Adrenal gland (tissue), 12 donors: ENCODE measurements around the gene KCNK7. TPM values are rescaled to one million over a fixed set of nuclear protein-coding genes. Genes with fewer than 3 reads are reported as not detected.

Experiments
- DNase-seq, 7 donors: peaks; one replicate each; pipeline ENCODE4 v3.0.0-alpha.2; 2019 to 2020
- H3K27ac ChIP-seq, 5 donors: fragments of 200-600 bp; sonication (generic) in 4 of 5; 1 replicate in 3 of 5; 2 replicates in 2 of 5; pipeline versions ENCODE4 v1.5.1 to v1.8.0; 2016 to 2020; ENCODE audit warnings: mild to moderate bottlenecking in 1 of 5
- H3K27me3 ChIP-seq: fragments of 200-600 bp; 2 replicates; pipeline ENCODE4 v1.8.0; 2021
- H3K36me3 ChIP-seq, 2 donors: fragments of 200-600 bp; replicated peaks in 1 of 2; 1 replicate in 1 of 2; 2 replicates in 1 of 2; pipeline versions ENCODE4 v1.5.1 to v1.8.0; 2018 to 2022
- H3K4me1 ChIP-seq, 2 donors: fragments of 200-600 bp; replicated peaks in 1 of 2; 1 replicate in 1 of 2; 2 replicates in 1 of 2; pipeline versions ENCODE4 v1.5.1 to v1.8.0; 2018 to 2021
- H3K4me3 ChIP-seq, 4 donors: fragments of 200-600 bp; sonication (generic) in 3 of 4; one replicate each; pipeline ENCODE4 v1.5.1; 2016 to 2018
- H3K9me3 ChIP-seq, 3 donors: fragments of 200-600 bp; sonication (generic) in 1 of 3; replicated peaks in 1 of 3; 1 replicate in 2 of 3; 2 replicates in 1 of 3; pipeline versions ENCODE4 v1.5.1 to v1.8.0; 2016 to 2021
- CTCF ChIP-seq, 6 experiments: fragments of 450-650 bp in 4 of 6; fragments of 200-600 bp in 2 of 6; sonication (generic) in 1 of 6; IDR thresholded peaks; 1 replicate in 5 of 6; 2 replicates in 1 of 6; pipeline versions ENCODE4 v1.5.1 to v1.8.0; 2016 to 2021; ENCODE audit warnings: antibody characterized with exemption in 6 of 6, mild to moderate bottlenecking in 2 of 6, moderate library complexity in 1 of 6
- POLR2A ChIP-seq, 2 donors: fragments of 450-650 bp; IDR thresholded peaks; one replicate each; pipeline ENCODE4 v1.6.1; 2017; ENCODE audit warnings: antibody characterized with exemption in 2 of 2, mild to moderate bottlenecking in 2 of 2, moderate library complexity in 1 of 2
- WGBS, 4 donors: extraction: QIAGEN DNeasy Blood & Tissue Kit in 2 of 4; methylation state at CpG; one replicate each; pipeline versions ENCODE4 v1.1.5 to v1.1.7; 2013 to 2017; 5-methylcytosine and 5-hydroxymethylcytosine counted together
- intact Hi-C, 2 donors: fragments of 100-400 bp; cut with DNase I; formaldehyde crosslinking; loops; one replicate each; pipeline versions ENCODE4 v1.14.1 to v1.15.0; 2022 to 2023
- polyA plus RNA-seq, 3 donors: library from polyadenylated mRNA; stranded (reverse); fragments of 200-250 nt in 2 of 3; fragments of 350-450 nt in 1 of 3; fragmentation: Illumina TruSeq in 1 of 3; extraction: RNeasy Lipid Tissue Mini Kit (QIAGEN cat#74804) in 1 of 3; gene quantifications; one replicate each; pipeline ENCODE4 v1.2.3, GENCODE V29; 2013 to 2014
- total RNA-seq, 9 donors: library from RNA; depleted of rRNA in 4 of 9; stranded (reverse); fragments of >200 nt in 4 of 9; fragments of 120-200 nt in 1 of 9; fragmentation: NEBNext Ultra II Directional in 1 of 9; extraction: Animal tissue kit (Norgen Biotek cat#: 25700) in 1 of 9; gene quantifications; one replicate each; pipeline versions ENCODE4 v1.1.0 to v1.2.4, GENCODE V29; 2013 to 2023
- donor health status: healthy with polysubstance abuse.
- donor health status: Bipolar disorder and iron deficiency.
- donor health status: DM: yes; HTN: yes; CAD: no.
- donor health status: DM: no; HTN: no; CAD: no.
- donor health status: DM: no; HTN: no; CAD: no.
- donor health status: DM: yes; HTN: yes; CAD: no.

KCNK7 gene
- total and polyA plus RNA-seq, 12 donors, result 0.06 to 12.5 (median 0.57) TPM; not detected in 5

GRCh38 chr11:65581928-65582327, 13.7 kb downstream of the KCNK7 start:
- WGBS, 4 donors, result 81 to 89% (median 88%) methylated on average over 1 to 3 of the region's 3 CpGs
- intact Hi-C loops, result no loop called here
- H3K27ac ChIP-seq, result no peak overlapping the region
- peaks cover 0 to 27% of the 10 kb centered on the region in 2 donors for H3K36me3 ChIP-seq
- H3K27me3 ChIP-seq, result no peaks in the 10 kb centered on the region
- TF ChIP-seq POLR2A (IDR thresholded peaks at IDR 0.05) (no peak), CTCF (IDR thresholded peaks at IDR 0.05) (no peak)
- H3K4me3 ChIP-seq, result no peak overlapping the region
- peaks cover 3 to 28% of the 10 kb centered on the region in 2 donors for H3K4me1 ChIP-seq
- H3K9me3 ChIP-seq, result no peaks in the 10 kb centered on the region
- no peak for DNase-seq

GRCh38 chr11:65580756-65581155, 14.8 kb downstream of the KCNK7 start:
- no peaks in the 10 kb centered on the region for H3K9me3 ChIP-seq
- no peak overlapping the region for H3K4me3 ChIP-seq
- H3K36me3 ChIP-seq, result peaks cover 0 to 27% of the 10 kb centered on the region in 2 donors
- H3K27me3 ChIP-seq, result no peaks in the 10 kb centered on the region
- no peak for TF ChIP-seq CTCF (IDR thresholded peaks at IDR 0.05)
- no peak for TF ChIP-seq POLR2A (IDR thresholded peaks at IDR 0.05)
- peaks cover 6 to 24% of the 10 kb centered on the region in 2 donors for H3K4me1 ChIP-seq
- intact Hi-C loops, result no loop called here
- no peak for DNase-seq
- WGBS, 4 donors, result 85 to 97% (median 95%) methylated on average over 7 to 8 of the region's 8 CpGs
- no peak overlapping the region for H3K27ac ChIP-seq

GRCh38 chr11:65580031-65580692, 15.4 kb downstream of the KCNK7 start:
- 80 to 95% (median 93%) methylated on average over 8 to 19 of the region's 19 CpGs for WGBS, 4 donors
- TF ChIP-seq POLR2A (IDR thresholded peaks at IDR 0.05) (no peak), CTCF (IDR thresholded peaks at IDR 0.05) (no peak)
- DNase-seq, result no peak
- H3K36me3 ChIP-seq, result peaks cover 0 to 27% of the 10 kb centered on the region in 2 donors
- no peak overlapping the region for H3K4me3 ChIP-seq
- intact Hi-C loops, result no loop called here
- H3K9me3 ChIP-seq, result no peaks in the 10 kb centered on the region
- H3K27ac ChIP-seq, result no peak overlapping the region
- no peaks in the 10 kb centered on the region for H3K27me3 ChIP-seq
- H3K4me1 ChIP-seq, result peaks cover 6 to 24% of the 10 kb centered on the region in 2 donors

GRCh38 chr11:65579291-65579690, 16.3 kb downstream of the KCNK7 start:
- intact Hi-C loops, result no loop called here
- TF ChIP-seq POLR2A (IDR thresholded peaks at IDR 0.05) (no peak), CTCF (IDR thresholded peaks at IDR 0.05) (no peak)
- DNase-seq, result no peak
- no peaks in the 10 kb centered on the region for H3K9me3 ChIP-seq
- peaks cover 0 to 27% of the 10 kb centered on the region in 2 donors for H3K36me3 ChIP-seq
- H3K27me3 ChIP-seq, result no peaks in the 10 kb centered on the region
- 83 to 100% (median 90%) methylated on average over 1 to 4 of the region's 4 CpGs for WGBS, 4 donors
- no peak overlapping the region for H3K4me3 ChIP-seq
- no peak overlapping the region for H3K27ac ChIP-seq
- H3K4me1 ChIP-seq, result peaks cover 11 to 30% of the 10 kb centered on the region in 2 donors
